ENCODE data around the gene ALDH3B1. TPM values are rescaled to one million over a fixed set of nuclear protein-coding genes. Genes with fewer than 3 reads are reported as not detected.

Gene ALDH3B1
- total RNA-seq, 4 donors from 2014 or later, result 5.4 to 11.6 (median 6.4) TPM

DNA sequence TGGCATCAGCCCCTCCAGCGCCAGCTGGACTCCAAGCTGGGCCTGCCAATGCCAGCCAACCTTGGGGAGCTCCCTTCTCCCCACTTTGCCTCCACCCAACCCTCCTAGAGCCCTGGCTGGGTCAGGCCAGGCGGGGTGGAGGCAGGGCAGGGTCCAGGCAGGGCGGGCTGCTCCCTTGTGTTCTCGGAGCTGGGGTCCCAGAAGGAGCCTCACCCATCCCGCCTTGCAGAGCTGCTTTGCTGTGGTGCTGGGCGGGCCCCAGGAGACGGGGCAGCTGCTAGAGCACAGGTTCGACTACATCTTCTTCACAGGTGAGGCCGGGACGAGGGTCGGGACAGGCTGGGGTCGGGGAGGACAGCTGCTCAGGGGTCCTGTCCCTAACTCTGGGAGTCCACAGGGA, 9.4 kb downstream of the ALDH3B1 start:
- WGBS, 2 donors, result 82 to 91% methylated on average over 10 to 12 of the region's 12 CpGs
- TF ChIP-seq POLR2A (IDR thresholded peaks at IDR 0.05), result no peak
- TF ChIP-seq, protein P1, sequence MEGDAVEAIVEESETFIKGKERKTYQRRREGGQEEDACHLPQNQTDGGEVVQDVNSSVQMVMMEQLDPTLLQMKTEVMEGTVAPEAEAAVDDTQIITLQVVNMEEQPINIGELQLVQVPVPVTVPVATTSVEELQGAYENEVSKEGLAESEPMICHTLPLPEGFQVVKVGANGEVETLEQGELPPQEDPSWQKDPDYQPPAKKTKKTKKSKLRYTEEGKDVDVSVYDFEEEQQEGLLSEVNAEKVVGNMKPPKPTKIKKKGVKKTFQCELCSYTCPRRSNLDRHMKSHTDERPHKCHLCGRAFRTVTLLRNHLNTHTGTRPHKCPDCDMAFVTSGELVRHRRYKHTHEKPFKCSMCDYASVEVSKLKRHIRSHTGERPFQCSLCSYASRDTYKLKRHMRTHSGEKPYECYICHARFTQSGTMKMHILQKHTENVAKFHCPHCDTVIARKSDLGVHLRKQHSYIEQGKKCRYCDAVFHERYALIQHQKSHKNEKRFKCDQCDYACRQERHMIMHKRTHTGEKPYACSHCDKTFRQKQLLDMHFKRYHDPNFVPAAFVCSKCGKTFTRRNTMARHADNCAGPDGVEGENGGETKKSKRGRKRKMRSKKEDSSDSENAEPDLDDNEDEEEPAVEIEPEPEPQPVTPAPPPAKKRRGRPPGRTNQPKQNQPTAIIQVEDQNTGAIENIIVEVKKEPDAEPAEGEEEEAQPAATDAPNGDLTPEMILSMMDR (IDR thresholded peaks at IDR 0.05), result no peak
- DNase-seq (ENCODE audit: low spot score in 2 of 2), result no peak
- no peak overlapping the region for H3K4me3 ChIP-seq (ENCODE audit: low read depth, poor library complexity, severe bottlenecking)
- intact Hi-C loops (cut with DNase I; ENCODE audit: low total_unique reads), result no loop called here

DNA sequence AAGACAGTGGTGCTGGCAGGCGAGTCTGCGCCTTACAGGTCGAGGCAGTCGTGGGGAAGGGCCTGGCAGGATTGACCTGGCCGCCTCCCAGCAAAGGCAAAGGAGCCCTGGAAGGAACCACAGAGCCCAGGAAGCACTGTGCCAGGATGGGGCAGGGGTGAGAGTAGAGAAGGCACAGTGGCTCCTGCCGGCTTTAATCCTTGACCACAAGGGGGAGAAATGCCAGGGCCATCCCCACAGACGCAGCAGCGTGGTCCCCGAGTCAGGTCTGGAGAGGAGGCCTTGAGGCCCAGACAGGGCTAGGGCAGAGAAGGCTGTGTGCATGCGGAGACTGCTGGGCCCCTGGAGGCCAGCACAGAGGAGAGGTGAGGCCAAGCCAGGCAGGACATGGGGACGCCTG, 10.4 kb downstream of the ALDH3B1 start:
- DNase-seq (ENCODE audit: low spot score in 2 of 2), result no peak
- TF ChIP-seq, protein P1 (IDR thresholded peaks at IDR 0.05), result no peak
- no peak for TF ChIP-seq POLR2A (IDR thresholded peaks at IDR 0.05)
- 44 to 57% methylated on average over 11 of the region's 11 CpGs for WGBS, 2 donors
- no peak overlapping the region for H3K4me3 ChIP-seq (ENCODE audit: low read depth, poor library complexity, severe bottlenecking)
- intact Hi-C loops (cut with DNase I; ENCODE audit: low total_unique reads), result no loop called here

DNA sequence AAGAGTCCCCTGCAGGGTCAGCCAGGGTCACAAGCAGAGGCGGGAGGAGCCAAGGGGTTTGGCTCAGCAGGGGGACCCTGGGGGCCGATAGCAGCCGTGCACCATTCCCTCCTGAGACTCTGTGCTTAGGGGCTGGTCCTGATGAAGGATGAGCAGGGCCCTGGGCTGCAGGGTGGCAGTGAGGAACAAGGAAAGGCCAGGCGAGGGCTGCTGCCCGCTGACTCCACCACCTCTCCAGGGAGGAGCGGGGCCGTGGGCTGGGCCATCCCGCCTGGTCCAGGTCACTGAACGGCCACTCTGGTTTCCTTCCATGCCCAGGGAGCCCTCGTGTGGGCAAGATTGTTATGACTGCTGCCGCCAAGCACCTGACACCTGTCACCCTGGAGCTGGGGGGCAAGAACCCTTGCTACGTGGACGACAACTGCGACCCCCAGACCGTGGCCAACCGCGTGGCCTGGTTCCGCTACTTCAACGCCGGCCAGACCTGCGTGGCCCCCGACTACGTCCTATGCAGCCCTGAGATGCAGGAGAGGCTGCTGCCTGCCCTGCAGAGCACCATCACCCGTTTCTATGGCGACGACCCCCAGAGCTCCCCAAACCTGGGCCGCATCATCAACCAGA, 11.2 kb downstream of the ALDH3B1 start:
- 75 to 79% methylated on average over 26 to 27 of the region's 27 CpGs for WGBS, 2 donors
- no peak overlapping the region for H3K4me3 ChIP-seq (ENCODE audit: low read depth, poor library complexity, severe bottlenecking)
- intact Hi-C loops (cut with DNase I; ENCODE audit: low total_unique reads), result no loop called here
- TF ChIP-seq, protein P1 (IDR thresholded peaks at IDR 0.05), result no peak
- no peak for TF ChIP-seq POLR2A (IDR thresholded peaks at IDR 0.05)
- DNase-seq (ENCODE audit: low spot score in 2 of 2), result no peak

DNA sequence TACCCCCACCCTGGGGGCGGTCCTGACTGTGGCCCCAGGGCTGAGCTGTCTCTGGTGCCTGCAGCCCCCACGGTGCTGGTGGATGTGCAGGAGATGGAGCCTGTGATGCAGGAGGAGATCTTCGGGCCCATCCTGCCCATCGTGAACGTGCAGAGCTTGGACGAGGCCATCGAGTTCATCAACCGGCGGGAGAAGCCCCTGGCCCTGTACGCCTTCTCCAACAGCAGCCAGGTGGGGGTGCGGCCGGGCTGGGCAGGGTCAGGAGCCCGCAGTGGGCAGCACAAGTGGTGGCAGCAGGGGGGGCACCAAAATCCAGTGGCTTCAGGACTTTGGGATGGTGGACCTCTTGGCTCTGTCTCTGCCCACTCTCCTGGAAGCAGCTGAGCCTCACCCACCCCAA, 12.4 kb downstream of the ALDH3B1 start:
- TF ChIP-seq, protein P1 (IDR thresholded peaks at IDR 0.05), result no peak
- no peak for TF ChIP-seq POLR2A (IDR thresholded peaks at IDR 0.05)
- DNase-seq (ENCODE audit: low spot score in 2 of 2), result no peak
- no peak overlapping the region for H3K4me3 ChIP-seq (ENCODE audit: low read depth, poor library complexity, severe bottlenecking)
- intact Hi-C loops (cut with DNase I; ENCODE audit: low total_unique reads), result no loop called here
- 85% methylated on average over 12 of the region's 13 CpGs; no CpG with 5 or more reads in 1 of the 2 donors for WGBS, 2 donors

DNA sequence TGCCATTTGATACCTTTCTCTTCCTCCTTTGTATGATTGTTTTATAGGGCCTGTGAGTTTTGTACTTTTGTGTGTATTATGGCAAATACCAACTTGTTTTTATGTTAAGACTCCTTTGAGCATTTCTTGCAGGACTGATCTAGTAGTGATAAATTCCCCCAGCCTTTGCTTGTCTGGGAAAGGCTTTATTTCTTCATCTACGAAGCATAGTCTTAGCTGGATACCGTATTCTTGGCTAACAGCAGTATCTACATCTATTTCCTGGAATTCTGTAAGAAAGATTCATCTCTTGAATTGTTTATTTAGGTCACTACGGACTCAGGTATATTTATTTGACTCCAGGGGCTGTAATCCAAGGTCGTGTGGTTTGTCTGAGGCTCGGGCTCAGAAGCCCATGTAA, 14.4 kb downstream of the ALDH3B1 start:
- TF ChIP-seq, protein P1 (IDR thresholded peaks at IDR 0.05), result no peak
- TF ChIP-seq POLR2A (IDR thresholded peaks at IDR 0.05), result no peak
- no peak for DNase-seq (ENCODE audit: low spot score in 2 of 2)
- 94% methylated on average over 5 of the region's 5 CpGs for WGBS, 2 donors
- no peak overlapping the region for H3K4me3 ChIP-seq (ENCODE audit: low read depth, poor library complexity, severe bottlenecking)
- intact Hi-C loops (cut with DNase I; ENCODE audit: low total_unique reads), result no loop called here

GRCh38 chr11:68025047-68025446, 14.9 kb downstream of the ALDH3B1 start:
- WGBS, 2 donors, result 79 to 87% methylated on average over 5 of the region's 5 CpGs
- no peak overlapping the region for H3K4me3 ChIP-seq (ENCODE audit: low read depth, poor library complexity, severe bottlenecking)
- TF ChIP-seq, protein P1 (IDR thresholded peaks at IDR 0.05), result no peak
- intact Hi-C loops (cut with DNase I; ENCODE audit: low total_unique reads), result no loop called here
- DNase-seq (ENCODE audit: low spot score in 2 of 2), result no peak

All from lower leg skin (tissue), 4 donors.